IMR-90 (cell line): ENCODE data around the gene INTS2. TPM values are rescaled to one million over a fixed set of nuclear protein-coding genes. Genes with fewer than 3 reads are reported as not detected.

Experiments used
- ATAC-seq: fragments of 200-7000 bp; cut with Tn5 transposase; 2 replicates; pipeline ENCODE4 v1.9.1; 2020; ENCODE audit warnings: low read depth, mild to moderate bottlenecking, moderate library complexity
- BruUV-seq: library from RNA; stranded (reverse); fragments of 400-500 nt; replicated peaks from 2 replicates; lab custom pipeline; 2021; lab: Mats Ljungman, UMichigan
- CTCF ChIA-PET: fragments of 300-600 bp; formaldehyde crosslinking; extraction: SDS; loops from one replicate; lab custom pipeline; 2021; ENCODE audit warnings: antibody characterized with exemption; lab: Yijun Ruan, JAX
- POLR2A ChIA-PET: fragments of 300-600 bp; sonication (Branson Sonifier 250); formaldehyde crosslinking; loops from one replicate; lab custom pipeline; 2022; ENCODE audit warnings: antibody characterized with exemption; ENCODE audit not compliant: unreplicated experiment; lab: Charles Lee
- DNase-seq: peaks from one replicate; pipeline ENCODE4 v3.0.0; 2013
- H2AFZ ChIP-seq: replicated peaks from 2 replicates; pipeline ENCODE3; 2013; ENCODE audit warnings: low read length, mild to moderate bottlenecking; ENCODE audit not compliant: poor library complexity
- H2AK5ac ChIP-seq: 2 replicates; pipeline ENCODE4 v1.6.1; 2013; ENCODE audit warnings: low read depth, low read length, inconsistent platforms
- H2AK9ac ChIP-seq: replicated peaks from 2 replicates; pipeline ENCODE3; 2013; ENCODE audit warnings: mild to moderate bottlenecking, low read depth, low read length, moderate library complexity; ENCODE audit not compliant: poor library complexity
- H2BK120ac ChIP-seq: 2 replicates; pipeline ENCODE4 v1.6.1; 2013; ENCODE audit warnings: low read depth, low read length, inconsistent platforms
- H2BK15ac ChIP-seq: 3 replicates; pipeline ENCODE4 v1.6.1; 2013; ENCODE audit warnings: low read depth, low read length, inconsistent platforms
- H2BK20ac ChIP-seq: 2 replicates; pipeline ENCODE4 v1.6.1; 2013; ENCODE audit warnings: low read depth, mild to moderate bottlenecking, inconsistent platforms, low read length, moderate library complexity
- H2BK5ac ChIP-seq: 2 replicates; pipeline ENCODE4 v1.6.1; 2013; ENCODE audit warnings: mild to moderate bottlenecking, low read depth, low read length, inconsistent platforms; ENCODE audit not compliant: poor library complexity, severe bottlenecking
- H3K14ac ChIP-seq: replicated peaks from 2 replicates; pipeline ENCODE4 v1.6.1; 2013; ENCODE audit warnings: low read depth, low read length, inconsistent platforms
- H3K18ac ChIP-seq: 2 replicates; pipeline ENCODE4 v1.6.1; 2013; ENCODE audit warnings: low read depth, low read length, control low read depth
- H3K23ac ChIP-seq: 2 replicates; pipeline ENCODE4 v1.6.1; 2013; ENCODE audit warnings: low read depth, low read length, inconsistent platforms
- H3K27ac ChIP-seq: 2 replicates; pipeline ENCODE4 v1.5.1; 2013; ENCODE audit warnings: mild to moderate bottlenecking, control low read depth, low read length; ENCODE audit not compliant: insufficient read depth
- H3K27me3 ChIP-seq: 2 replicates; pipeline ENCODE4 v1.6.1; 2013; ENCODE audit warnings: low read length; ENCODE audit not compliant: control insufficient read depth, insufficient read depth
- H3K36me3 ChIP-seq: 2 replicates; pipeline ENCODE4 v1.6.1; 2013; ENCODE audit warnings: low read length, mixed read lengths; ENCODE audit not compliant: control insufficient read depth, insufficient read depth
- H3K4ac ChIP-seq: 2 replicates; pipeline ENCODE4 v1.6.1; 2013; ENCODE audit warnings: low read depth, low read length, inconsistent platforms
- H3K4me1 ChIP-seq: 2 replicates; pipeline ENCODE4 v1.6.1; 2013; ENCODE audit warnings: low read length, mixed read lengths; ENCODE audit not compliant: control insufficient read depth, insufficient read depth
- H3K4me2 ChIP-seq: 2 replicates; pipeline ENCODE4 v1.6.1; 2013; ENCODE audit warnings: low read depth, mild to moderate bottlenecking, control low read depth, low read length, moderate library complexity
- H3K4me3 ChIP-seq: 2 replicates; pipeline ENCODE4 v1.5.1; 2013; ENCODE audit warnings: low read depth, mild to moderate bottlenecking, control low read depth, low read length, moderate library complexity; ENCODE audit not compliant: insufficient read depth
- H3K56ac ChIP-seq: 2 replicates; pipeline ENCODE4 v1.6.1; 2013; ENCODE audit warnings: low read length, inconsistent platforms; ENCODE audit not compliant: insufficient read depth; ENCODE audit errors: extremely low read depth
- H3K79me1 ChIP-seq, 2 experiments: 2 replicates each; pipeline ENCODE4 v1.6.1; 2013; ENCODE audit warnings: low read length in 2 of 2, inconsistent platforms in 1 of 2, low read depth in 1 of 2
- H3K9ac ChIP-seq: 2 replicates; pipeline ENCODE4 v1.6.1; 2013; ENCODE audit warnings: low read depth, low read length, control low read depth
- H3K9me1 ChIP-seq: 2 replicates; pipeline ENCODE4 v1.6.1; 2013; ENCODE audit warnings: low read length, inconsistent platforms; ENCODE audit not compliant: insufficient read depth
- H3K9me3 ChIP-seq: 2 replicates; pipeline ENCODE4 v1.6.1; 2013; ENCODE audit warnings: low read length; ENCODE audit not compliant: control insufficient read depth, insufficient read depth
- H4K20me1 ChIP-seq: 2 replicates; pipeline ENCODE4 v1.6.1; 2013; ENCODE audit warnings: low read length, inconsistent platforms; ENCODE audit not compliant: insufficient read depth
- H4K5ac ChIP-seq: 2 replicates; pipeline ENCODE4 v1.6.1; 2013; ENCODE audit warnings: mild to moderate bottlenecking, low read depth, low read length, control low read depth
- H4K8ac ChIP-seq, 2 experiments: 2 replicates each; pipeline ENCODE4 v1.6.1; 2013; ENCODE audit warnings: low read depth in 2 of 2, low read length in 2 of 2, control low read depth in 1 of 2, inconsistent platforms in 1 of 2
- H4K91ac ChIP-seq: 2 replicates; pipeline ENCODE4 v1.6.1; 2013; ENCODE audit warnings: low read depth, low read length, inconsistent platforms; ENCODE audit not compliant: insufficient read depth
- BHLHE40 ChIP-seq: fragments of 150-350 bp; IDR thresholded peaks from 2 replicates; pipeline ENCODE4 v1.6.1; 2016; ENCODE audit warnings: mild to moderate bottlenecking, low read depth, low read length
- CEBPB ChIP-seq: IDR thresholded peaks from 2 replicates; pipeline ENCODE4 v1.6.1; 2012; ENCODE audit warnings: low read depth, low read length, improper control_type of control experiment
- CHD1 ChIP-seq: IDR thresholded peaks from 2 replicates; pipeline ENCODE4 v1.6.1; 2012; ENCODE audit warnings: low read depth, low read length, improper control_type of control experiment
- CTCF ChIP-seq: conservative IDR thresholded peaks from 2 replicates; pipeline ENCODE4 v1.5.1; 2012; ENCODE audit warnings: mild to moderate bottlenecking, low read depth, low read length, improper control_type of control experiment
- ELK1 ChIP-seq: fragments of 150-350 bp; IDR thresholded peaks from 2 replicates; pipeline ENCODE4 v1.6.1; 2016; ENCODE audit warnings: low read depth, mild to moderate bottlenecking, low read length, moderate library complexity, borderline replicate concordance
- FOS ChIP-seq: fragments of 150-350 bp; IDR thresholded peaks from 2 replicates; pipeline ENCODE4 v1.6.1; 2016; ENCODE audit warnings: low read depth, low read length
- MAFK ChIP-seq: IDR thresholded peaks from 2 replicates; pipeline ENCODE4 v1.6.1; 2012; ENCODE audit warnings: low read depth, low read length, improper control_type of control experiment
- MAZ ChIP-seq: IDR thresholded peaks from 2 replicates; pipeline ENCODE4 v1.6.1; 2012; ENCODE audit warnings: low read depth, mild to moderate bottlenecking, low read length, improper control_type of control experiment, moderate library complexity, borderline replicate concordance
- MXI1 ChIP-seq: IDR thresholded peaks from 2 replicates; pipeline ENCODE4 v1.6.1; 2012; ENCODE audit warnings: low read depth, mild to moderate bottlenecking, low read length, moderate library complexity, borderline replicate concordance
- NFE2L2 ChIP-seq: fragments of 150-350 bp; IDR thresholded peaks from 2 replicates; pipeline ENCODE4 v1.6.1; 2016; ENCODE audit warnings: low read depth, mild to moderate bottlenecking, low read length
- POLR2A ChIP-seq: IDR thresholded peaks from 2 replicates; pipeline ENCODE4 v1.6.1; 2012; ENCODE audit warnings: mild to moderate bottlenecking, low read depth, low read length
- RAD21 ChIP-seq: IDR thresholded peaks from 2 replicates; pipeline ENCODE4 v1.6.1; 2012; ENCODE audit warnings: low read length, improper control_type of control experiment
- RCOR1 ChIP-seq: IDR thresholded peaks from 2 replicates; pipeline ENCODE4 v1.6.1; 2012; ENCODE audit warnings: mild to moderate bottlenecking, low read length, improper control_type of control experiment; ENCODE audit not compliant: insufficient replicate concordance
- RFX5 ChIP-seq: IDR thresholded peaks from 2 replicates; pipeline ENCODE4 v1.8.0; 2012; ENCODE audit warnings: low read depth, mild to moderate bottlenecking, low read length, moderate library complexity
- SMC3 ChIP-seq: fragments of 150-350 bp; IDR thresholded peaks from 2 replicates; pipeline ENCODE4 v1.6.1; 2016; ENCODE audit warnings: low read depth, mild to moderate bottlenecking, antibody characterized with exemption, low read length, moderate library complexity
- USF2 ChIP-seq: fragments of 150-350 bp; IDR thresholded peaks from 2 replicates; pipeline ENCODE4 v1.6.1; 2017; ENCODE audit warnings: mild to moderate bottlenecking, antibody characterized with exemption, low read length, low read depth
- WGBS, 2 experiments: methylation state at CpG; one replicate each; pipeline versions ENCODE4 v1.1.5 to v1.1.7; 2013; ENCODE audit warnings: missing lambda C conversion rate in 2 of 2; ENCODE audit not compliant: insufficient read length in 1 of 2; ENCODE audit errors: extremely low coverage in 2 of 2; 5-methylcytosine and 5-hydroxymethylcytosine counted together
- dilution Hi-C: fragments of 300-500 bp; cut with HindIII; formaldehyde crosslinking; loops from one replicate; pipeline ENCODE4 v1.14.3; 2018; ENCODE audit warnings: low sequenced_read_pairs; ENCODE audit not compliant: unreplicated experiment
- in situ Hi-C: fragments of 300-500 bp; cut with MboI; formaldehyde crosslinking; loops from 3 replicates; pipeline ENCODE4 v1.14.3; 2019; ENCODE audit warnings: low sequenced_read_pairs, inconsistent platforms, mixed read lengths
- intact Hi-C: fragments of 100-400 bp; cut with micrococcal nuclease; formaldehyde crosslinking; loops from 2 replicates; pipeline ENCODE4 v1.10.0; 2022
- polyA plus RNA-seq, 3 experiments: library from polyadenylated mRNA; depleted of rRNA; stranded (reverse); fragments of >200 nt; gene quantifications; 2 replicates each; pipeline ENCODE4 v1.2.3, GENCODE V29; 2012; ENCODE audit warnings: low replicate concordance in 1 of 3
- total RNA-seq: library from RNA; depleted of rRNA; stranded (reverse); fragments of >200 nt; gene quantifications from 2 replicates; pipeline ENCODE4 v1.2.3, GENCODE V29; 2012

Gene INTS2
- total and polyA plus RNA-seq, 2 of the 4 experiments (the other 2 are of a cell fraction) = 4.0 to 17.4 TPM

- H3K9me1 ChIP-seq = no peaks in the 10 kb centered on the region
- ChIA-PET POLR2A (interaction anchor here (0.6 to 0.7 kb wide), 2 partner anchors 18 to 20 kb away, joined by 5 to 7 read pairs; no protein-coding TSS in a partner anchor), CTCF (no interaction called here)
- ATAC-seq (no peak), DNase-seq (no peak)
- H3K4me3 ChIP-seq = no peak overlapping the region
- no peak overlapping the region for H3K14ac ChIP-seq
- intact Hi-C loops (no loop called here), dilution Hi-C loops (no loop called here), in situ Hi-C loops (no loop called here)
- no peak overlapping the region for H3K9ac ChIP-seq
- no peak overlapping the region for H2BK20ac ChIP-seq
- H3K4me1 ChIP-seq = no peaks in the 10 kb centered on the region
- H3K4me2 ChIP-seq = no peak overlapping the region
- no peaks in the 10 kb centered on the region for H3K79me1 ChIP-seq
- WGBS, 2 experiments = no CpG with 5 or more reads among the region's 3 CpGs
- peaks cover 3% of the 10 kb centered on the region; the same call in 1 of the 2 replicates for H3K9me3 ChIP-seq
- no peak overlapping the region for H2BK15ac ChIP-seq
- H4K91ac ChIP-seq = no peak overlapping the region
- no peak overlapping the region for H3K27ac ChIP-seq
- TF ChIP-seq ELK1 (no peak), SMC3 (no peak), RAD21 (no peak), CTCF (no peak), POLR2A (no peak), BHLHE40 (no peak), MAFK (no peak), CEBPB (no peak), USF2 (no peak), MAZ (no peak), MXI1 (no peak), RFX5 (no peak), FOS (no peak), RCOR1 (no peak), CHD1 (no peak), NFE2L2 (no peak)
- H2AK5ac ChIP-seq = no peak overlapping the region
- H3K56ac ChIP-seq = no peak overlapping the region
- BruUV-seq = no TSS peak
- no peak overlapping the region for H3K4ac ChIP-seq
- no peaks in the 10 kb centered on the region for H3K27me3 ChIP-seq
- no peak overlapping the region for H4K5ac ChIP-seq
- no peak overlapping the region for H3K23ac ChIP-seq
- H2AFZ ChIP-seq = no peak overlapping the region
- no peak overlapping the region for H2BK120ac ChIP-seq
- H2BK5ac ChIP-seq = no peak overlapping the region
- no peak overlapping the region for H2AK9ac ChIP-seq
- no peak overlapping the region for H3K18ac ChIP-seq
- H4K20me1 ChIP-seq = no peaks in the 10 kb centered on the region
- peaks cover 20% of the 10 kb centered on the region for H3K36me3 ChIP-seq
- H4K8ac ChIP-seq = no peak overlapping the region
Observed at GRCh38 chr17:61884864-61885263, 42.9 kb downstream of the INTS2 start.
